Colonic mucosa (tissue), 4 donors: ENCODE data around the gene PPDPF. TPM values are rescaled to one million over a fixed set of nuclear protein-coding genes. Genes with fewer than 3 reads are reported as not detected.
"Not testable (repeated sequence)": the region's sequence is repeated elsewhere in the genome, so short reads cannot be mapped to it uniquely, and the experiment has no call there.

ENCODE experiments used
- DNase-seq: peaks from one replicate; pipeline ENCODE4 v3.0.0-alpha.2; 2020
- H3K27ac ChIP-seq: fragments of 200-600 bp; one replicate; pipeline ENCODE4 v1.8.0; 2021
- H3K27me3 ChIP-seq: fragments of 200-600 bp; one replicate; pipeline ENCODE4 v1.8.0; 2021
- H3K36me3 ChIP-seq: fragments of 200-600 bp; one replicate; pipeline ENCODE4 v1.8.0; 2021
- H3K4me1 ChIP-seq: fragments of 200-600 bp; one replicate; pipeline ENCODE4 v1.8.0; 2021; ENCODE audit warnings: mild to moderate bottlenecking
- H3K4me3 ChIP-seq: fragments of 200-600 bp; one replicate; pipeline ENCODE4 v1.8.0; 2021
- H3K9ac ChIP-seq, 2 donors: one replicate each; pipeline ENCODE4 v1.7.0; 2013; ENCODE audit warnings: control low read depth in 2 of 2, low read depth in 2 of 2, low read length in 2 of 2
- H3K9me3 ChIP-seq: fragments of 200-600 bp; one replicate; pipeline ENCODE4 v1.8.0; 2021
- intact Hi-C: fragments of 100-400 bp; cut with DNase I; formaldehyde crosslinking; loops from one replicate; pipeline ENCODE4 v1.14.1; 2022
- total RNA-seq, 2 donors: library from RNA; stranded (reverse); fragmentation: NEBNext Ultra II Directional in 1 of 2; extraction: Animal tissue kit (Norgen Biotek cat#: 25700) in 1 of 2; gene quantifications; one replicate each; pipeline ENCODE4 v1.2.1, GENCODE V29; 2021
- TF ChIP-seq, protein P1 (sequence below): fragments of 200-600 bp; IDR thresholded peaks from one replicate; pipeline ENCODE4 v1.8.0; 2022; ENCODE audit warnings: antibody characterized with exemption, mild to moderate bottlenecking
- donor health status: healthy.
- donor health status: DM: no; HTN: no; CAD: no.
- donor health status: DM: no; HTN: no; CAD: no.

Gene PPDPF
- total RNA-seq, 2 donors from 2014 or later, result 561 to 634 TPM

DNA sequence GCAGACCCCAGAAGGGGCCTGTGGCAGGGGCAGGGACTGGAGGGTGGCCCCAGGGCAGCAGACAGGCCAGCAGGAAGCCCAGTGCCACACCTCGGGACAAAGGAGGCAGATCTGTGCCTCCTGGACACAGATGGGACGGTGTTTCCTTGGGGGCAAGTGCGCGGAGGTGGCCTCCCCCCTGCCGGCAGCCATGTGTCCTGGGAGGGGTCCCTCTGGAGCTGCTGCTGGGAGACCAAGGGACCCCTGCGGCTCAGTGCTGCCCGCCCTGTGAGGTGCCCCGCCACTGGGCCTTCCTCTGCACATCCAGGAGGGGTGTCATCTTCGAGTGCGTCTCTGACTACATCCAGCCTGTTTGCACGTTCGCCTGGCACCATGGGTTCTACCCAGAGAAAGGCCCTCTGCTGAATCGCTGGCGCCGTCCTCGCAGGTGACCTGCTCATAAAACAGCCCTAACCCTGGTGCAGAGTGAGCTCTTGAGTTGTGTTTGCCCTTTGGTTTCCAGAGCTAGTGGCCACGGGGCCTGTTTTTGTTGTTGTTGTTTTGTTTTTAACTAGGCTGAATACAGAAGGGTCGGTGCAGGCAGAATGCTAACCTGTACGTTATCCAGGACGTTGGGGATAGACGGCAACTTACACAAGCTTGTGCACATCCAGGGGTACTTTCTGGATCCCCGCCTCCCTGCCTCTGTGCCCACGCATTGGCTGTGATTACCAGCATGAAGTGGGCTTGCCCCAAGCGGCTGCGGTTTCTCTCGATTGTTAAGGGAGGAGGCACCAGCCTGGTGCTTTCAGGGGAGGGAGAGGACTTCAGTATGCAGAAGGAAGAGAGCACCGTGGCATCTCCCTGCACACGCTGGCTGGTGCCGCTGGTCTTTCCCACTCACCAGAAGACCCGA, 46.8 kb upstream of the PPDPF start:
- H3K27me3 ChIP-seq, result peaks cover 35% of the 10 kb centered on the region
- H3K9me3 ChIP-seq, result no peaks in the 10 kb centered on the region
- no peak overlapping the region for H3K9ac ChIP-seq
- H3K4me3 ChIP-seq, result no peak overlapping the region
- intact Hi-C loops, result no loop called here
- TF ChIP-seq, protein P1, sequence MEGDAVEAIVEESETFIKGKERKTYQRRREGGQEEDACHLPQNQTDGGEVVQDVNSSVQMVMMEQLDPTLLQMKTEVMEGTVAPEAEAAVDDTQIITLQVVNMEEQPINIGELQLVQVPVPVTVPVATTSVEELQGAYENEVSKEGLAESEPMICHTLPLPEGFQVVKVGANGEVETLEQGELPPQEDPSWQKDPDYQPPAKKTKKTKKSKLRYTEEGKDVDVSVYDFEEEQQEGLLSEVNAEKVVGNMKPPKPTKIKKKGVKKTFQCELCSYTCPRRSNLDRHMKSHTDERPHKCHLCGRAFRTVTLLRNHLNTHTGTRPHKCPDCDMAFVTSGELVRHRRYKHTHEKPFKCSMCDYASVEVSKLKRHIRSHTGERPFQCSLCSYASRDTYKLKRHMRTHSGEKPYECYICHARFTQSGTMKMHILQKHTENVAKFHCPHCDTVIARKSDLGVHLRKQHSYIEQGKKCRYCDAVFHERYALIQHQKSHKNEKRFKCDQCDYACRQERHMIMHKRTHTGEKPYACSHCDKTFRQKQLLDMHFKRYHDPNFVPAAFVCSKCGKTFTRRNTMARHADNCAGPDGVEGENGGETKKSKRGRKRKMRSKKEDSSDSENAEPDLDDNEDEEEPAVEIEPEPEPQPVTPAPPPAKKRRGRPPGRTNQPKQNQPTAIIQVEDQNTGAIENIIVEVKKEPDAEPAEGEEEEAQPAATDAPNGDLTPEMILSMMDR, result no peak
- H3K27ac ChIP-seq, result no peak overlapping the region
- no peaks in the 10 kb centered on the region for H3K36me3 ChIP-seq
- no peak for DNase-seq
- H3K4me1 ChIP-seq, result no peaks in the 10 kb centered on the region

DNA sequence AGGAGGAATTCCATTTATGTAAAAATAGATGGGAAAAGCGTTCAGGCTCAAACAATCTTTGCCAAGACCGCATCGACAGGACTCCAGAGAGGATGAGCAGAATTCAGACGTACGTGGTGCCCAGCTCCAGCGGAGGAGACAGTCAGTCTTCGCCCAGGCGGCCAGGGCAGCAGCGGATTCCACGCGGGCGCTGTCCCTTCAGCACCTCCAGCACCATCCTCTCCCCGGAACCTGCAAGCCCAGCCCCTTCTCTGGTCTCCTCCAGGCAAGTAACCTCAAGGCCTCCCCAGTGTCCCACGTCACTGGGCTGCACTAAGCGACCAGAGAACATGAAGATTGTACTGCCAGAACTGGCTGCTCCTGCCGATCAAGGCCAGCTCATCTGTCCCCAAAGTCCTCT, 45.4 kb upstream of the PPDPF start:
- no peaks in the 10 kb centered on the region for H3K4me1 ChIP-seq
- H3K36me3 ChIP-seq, result no peaks in the 10 kb centered on the region
- peaks cover 40% of the 10 kb centered on the region for H3K27me3 ChIP-seq
- H3K4me3 ChIP-seq, result no peak overlapping the region
- no peak overlapping the region for H3K27ac ChIP-seq
- TF ChIP-seq, protein P1, result no peak
- intact Hi-C loops, result no loop called here
- no peaks in the 10 kb centered on the region for H3K9me3 ChIP-seq
- no peak for DNase-seq
- H3K9ac ChIP-seq, result no peak overlapping the region

DNA sequence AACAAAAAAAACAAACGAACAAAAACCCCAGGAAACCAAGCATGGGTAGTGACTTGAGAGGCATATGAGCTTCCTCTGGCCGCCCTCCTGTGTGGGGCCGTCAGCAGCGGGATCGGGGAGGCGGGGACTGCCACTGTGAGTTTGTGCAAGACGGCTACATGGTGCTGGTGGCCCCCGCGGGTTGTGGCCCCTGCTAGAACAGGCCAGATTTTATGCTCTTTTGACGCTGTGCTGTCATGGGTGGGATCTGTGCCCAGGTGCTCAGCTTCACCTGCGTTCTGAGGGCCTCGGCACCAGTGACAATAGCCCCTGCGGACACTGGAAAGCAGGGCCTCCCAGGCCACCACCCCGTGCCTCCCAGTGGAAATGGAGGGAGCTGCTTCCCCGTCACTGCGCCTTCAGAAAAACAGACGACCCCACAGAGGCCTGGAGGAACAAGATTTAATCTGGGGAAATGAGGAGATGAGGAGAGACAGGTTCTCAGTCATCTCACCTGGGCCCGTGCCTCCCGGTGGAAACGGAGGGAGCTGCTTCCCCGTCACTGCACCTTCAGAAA, 43.4 kb upstream of the PPDPF start:
- Histone ChIP-seq H3K4me3 (no peak overlapping the region), H3K9me3 (no peaks in the 10 kb centered on the region), H3K27ac (no peak overlapping the region), H3K9ac (no peak overlapping the region), H3K27me3 (peaks cover 24% of the 10 kb centered on the region), H3K36me3 (no peaks in the 10 kb centered on the region), H3K4me1 (no peaks in the 10 kb centered on the region)
- DNase-seq, result no peak
- TF ChIP-seq, protein P1, result no peak
- intact Hi-C loops, result no loop called here

DNA sequence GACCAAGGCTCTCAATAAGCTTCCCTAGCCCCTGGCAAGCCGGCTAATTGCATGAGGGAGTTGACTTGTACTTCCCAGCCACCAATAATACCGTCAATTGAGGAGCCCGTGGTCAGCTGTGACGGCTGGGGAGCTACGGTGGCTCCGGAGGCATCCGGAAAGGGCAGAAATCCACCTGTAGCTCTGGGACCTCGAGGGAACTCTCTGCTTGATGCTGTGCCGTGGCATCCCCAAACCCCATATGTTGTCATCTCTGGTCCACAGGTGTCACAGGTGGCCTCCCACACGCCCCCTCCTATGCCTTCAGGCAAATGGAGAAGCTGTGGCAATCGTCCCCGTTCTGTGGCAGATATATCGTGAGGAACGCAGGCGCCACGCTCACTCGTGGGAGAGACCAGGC, 42.6 kb upstream of the PPDPF start:
- intact Hi-C loops, result no loop called here
- TF ChIP-seq, protein P1, result no peak
- Histone ChIP-seq H3K9me3 (no peaks in the 10 kb centered on the region), H3K4me1 (no peaks in the 10 kb centered on the region), H3K36me3 (no peaks in the 10 kb centered on the region), H3K4me3 (no peak overlapping the region), H3K27ac (no peak overlapping the region), H3K9ac (no peak overlapping the region), H3K27me3 (peaks cover 21% of the 10 kb centered on the region)
- no peak for DNase-seq

DNA sequence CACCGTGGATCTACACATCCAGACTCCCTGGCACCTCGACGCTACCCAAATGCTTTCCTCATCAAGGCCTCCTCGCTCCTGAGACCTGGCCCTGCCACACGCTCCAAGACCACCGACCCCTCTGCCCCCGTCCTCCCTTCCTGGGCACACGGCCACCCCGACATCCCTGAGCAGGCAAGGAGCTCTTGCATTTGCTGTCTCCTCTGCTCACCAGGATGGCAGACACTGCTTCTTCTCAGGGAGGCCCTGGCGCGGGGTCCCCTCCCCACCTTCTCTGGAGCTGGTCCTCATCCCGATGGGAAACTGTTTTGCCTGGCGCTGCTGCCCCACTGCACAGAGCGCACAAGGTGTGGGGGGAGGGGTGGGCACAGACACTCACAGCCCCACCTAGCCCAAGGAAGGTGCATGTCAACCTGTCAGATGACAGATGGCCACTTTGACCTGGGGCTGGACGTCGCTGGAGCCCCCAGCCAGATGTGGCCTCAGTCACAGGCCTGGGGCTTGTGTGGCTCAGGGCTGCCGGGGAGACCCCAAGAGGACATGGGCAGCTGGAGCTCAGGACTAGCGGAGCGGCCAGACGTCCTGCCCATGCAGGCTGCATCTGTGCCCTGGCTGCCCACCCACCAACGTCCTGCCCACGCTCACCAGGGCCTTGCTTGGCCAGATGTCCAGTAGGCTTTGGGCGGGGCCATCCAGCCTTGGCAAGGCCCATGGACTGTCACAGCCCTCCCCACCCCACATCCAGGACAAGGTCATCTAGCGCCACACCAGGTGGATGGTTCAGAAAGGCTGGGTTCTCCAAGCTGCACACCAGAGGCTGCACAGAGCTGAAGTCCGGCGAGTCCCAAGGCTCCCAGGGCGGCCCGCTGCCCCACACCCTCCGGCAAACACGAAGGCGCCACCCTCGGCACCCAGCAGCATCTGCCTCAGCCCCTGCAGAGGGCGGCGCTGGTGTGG, 41.9 kb upstream of the PPDPF start:
- intact Hi-C loops, result no loop called here
- no peak for DNase-seq
- H3K4me1 ChIP-seq, result no peaks in the 10 kb centered on the region
- H3K27ac ChIP-seq, result no peak overlapping the region
- no peak overlapping the region for H3K9ac ChIP-seq
- H3K9me3 ChIP-seq, result no peaks in the 10 kb centered on the region
- H3K4me3 ChIP-seq, result no peak overlapping the region
- TF ChIP-seq, protein P1, result no peak
- H3K36me3 ChIP-seq, result no peaks in the 10 kb centered on the region
- H3K27me3 ChIP-seq, result peaks cover 15% of the 10 kb centered on the region

DNA sequence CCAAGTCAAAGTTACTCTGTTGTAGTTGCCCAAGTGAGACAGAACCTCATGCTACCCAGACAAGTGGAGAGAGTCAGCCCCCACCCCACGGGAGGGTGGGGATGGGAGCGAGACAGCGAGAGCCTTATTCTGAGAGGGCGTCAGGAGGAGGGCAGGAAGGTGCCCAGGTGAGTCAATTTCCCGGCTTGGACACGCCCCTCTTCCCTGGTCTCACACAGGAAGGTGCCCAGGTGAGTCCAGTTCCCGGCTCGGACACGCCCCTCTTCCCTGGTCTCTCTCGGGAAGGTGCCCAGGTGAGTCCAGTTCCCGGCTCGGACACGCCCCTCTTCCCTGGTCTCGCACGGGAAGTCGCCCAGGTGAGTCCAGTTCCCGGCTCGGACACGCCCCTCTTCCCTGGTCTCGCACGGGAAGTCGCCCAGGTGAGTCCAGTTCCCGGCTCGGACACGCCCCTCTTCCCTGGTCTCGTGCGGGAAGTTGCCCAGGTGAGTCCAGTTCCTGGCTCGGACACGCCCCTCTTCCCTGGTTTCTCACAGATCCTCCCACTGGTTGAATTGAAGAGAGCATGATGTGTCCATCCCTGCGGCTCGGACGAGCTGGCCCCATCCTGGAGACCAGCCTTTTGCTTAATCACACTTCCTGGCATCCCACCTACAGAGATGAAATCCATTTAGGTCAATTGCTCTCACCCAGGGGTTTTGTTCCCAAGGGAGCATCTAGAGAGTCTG, 40.7 kb upstream of the PPDPF start:
- DNase-seq, H3K27ac ChIP-seq, intact Hi-C loops, H3K9ac ChIP-seq, H3K4me1 ChIP-seq, H3K9me3 ChIP-seq, H3K27me3 ChIP-seq, H3K36me3 ChIP-seq, H3K4me3 ChIP-seq: not testable (repeated sequence)
